ENCODE data around the gene C12orf60.

C12orf60 gene

DNA sequence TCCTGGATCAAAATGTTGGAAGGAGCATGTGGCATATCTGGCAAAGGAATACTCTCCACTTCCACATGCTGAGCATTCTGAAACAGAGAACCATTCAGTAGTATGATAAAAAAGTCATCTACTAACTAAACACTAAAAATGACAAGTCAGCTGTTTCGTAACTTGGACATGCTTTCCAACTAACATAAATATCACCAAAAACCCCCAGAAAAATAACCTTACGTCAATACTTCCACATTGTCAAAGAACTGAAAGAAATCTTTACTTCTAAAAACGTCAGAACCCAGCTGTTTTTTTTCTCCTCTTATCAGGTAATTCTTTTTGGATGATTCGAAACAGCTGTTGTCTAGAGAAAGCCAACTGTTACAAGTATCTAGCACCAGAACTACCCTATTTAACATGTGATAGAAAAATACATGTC lies 8.4 kb upstream of the C12orf60 start:
- no peaks in the 10 kb centered on the region for H3K27me3 Mint-ChIP-seq (ENCODE audit: low read depth)
- peaks cover 70% of the 10 kb centered on the region for H3K36me3 Mint-ChIP-seq (ENCODE audit: low read depth)
- H3K4me3 Mint-ChIP-seq = no peak overlapping the region
- no peaks in the 10 kb centered on the region for H3K9me3 Mint-ChIP-seq
- peaks cover 3% of the 10 kb centered on the region for H3K4me1 Mint-ChIP-seq (ENCODE audit: low read depth)
- DNase-seq (ENCODE audit: low spot score) = no peak
- H3K27ac Mint-ChIP-seq = no peak overlapping the region

DNA sequence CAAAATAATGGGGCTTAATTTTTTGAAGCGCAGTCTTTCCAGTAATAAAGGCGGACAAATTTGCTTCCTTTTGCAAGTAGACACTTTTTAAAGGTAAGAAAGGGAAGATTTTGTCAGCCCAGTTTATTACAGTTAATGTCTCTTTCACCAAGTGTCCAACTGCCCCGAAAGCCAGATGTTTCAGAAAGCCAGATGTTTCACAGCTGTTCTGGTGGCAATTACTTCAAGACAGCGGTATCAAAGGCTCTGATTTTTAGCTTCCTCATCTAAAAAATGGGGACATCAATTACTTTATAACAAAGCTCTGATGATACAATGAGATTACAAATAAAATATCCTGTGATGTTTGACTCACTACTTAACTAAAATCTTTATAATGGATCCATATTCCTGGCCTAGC lies 1.2 kb upstream of the C12orf60 start:
- H3K36me3 Mint-ChIP-seq (ENCODE audit: low read depth) = peaks cover 25% of the 10 kb centered on the region
- no peak for DNase-seq (ENCODE audit: low spot score)
- no peak overlapping the region for H3K27ac Mint-ChIP-seq
- no peaks in the 10 kb centered on the region for H3K27me3 Mint-ChIP-seq (ENCODE audit: low read depth)
- H3K9me3 Mint-ChIP-seq = no peaks in the 10 kb centered on the region
- H3K4me3 Mint-ChIP-seq = no peak overlapping the region
- peaks cover 35% of the 10 kb centered on the region for H3K4me1 Mint-ChIP-seq (ENCODE audit: low read depth)

DNA sequence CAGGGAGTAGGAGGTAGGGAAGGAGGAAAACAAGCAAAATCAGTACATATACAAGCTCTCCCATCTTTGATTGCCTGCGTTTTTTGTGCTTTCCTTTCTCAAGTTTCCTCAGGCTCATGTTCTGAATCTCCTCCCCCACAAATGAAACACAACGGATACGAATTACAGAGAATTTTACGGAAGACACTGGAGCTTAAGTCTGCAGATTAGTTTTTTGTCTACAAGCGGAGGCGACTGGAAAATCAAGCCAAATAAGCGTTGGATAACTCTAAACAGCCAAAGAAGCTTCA lies 804 bp upstream of the C12orf60 start:
- Mint-ChIP-seq H3K36me3 (ENCODE audit: low read depth) (peaks cover 21% of the 10 kb centered on the region), H3K4me3 (no peak overlapping the region), H3K4me1 (ENCODE audit: low read depth) (peaks cover 35% of the 10 kb centered on the region), H3K27ac (no peak overlapping the region), H3K9me3 (no peaks in the 10 kb centered on the region), H3K27me3 (ENCODE audit: low read depth) (no peaks in the 10 kb centered on the region)
- DNase-seq (ENCODE audit: low spot score) = no peak

DNA sequence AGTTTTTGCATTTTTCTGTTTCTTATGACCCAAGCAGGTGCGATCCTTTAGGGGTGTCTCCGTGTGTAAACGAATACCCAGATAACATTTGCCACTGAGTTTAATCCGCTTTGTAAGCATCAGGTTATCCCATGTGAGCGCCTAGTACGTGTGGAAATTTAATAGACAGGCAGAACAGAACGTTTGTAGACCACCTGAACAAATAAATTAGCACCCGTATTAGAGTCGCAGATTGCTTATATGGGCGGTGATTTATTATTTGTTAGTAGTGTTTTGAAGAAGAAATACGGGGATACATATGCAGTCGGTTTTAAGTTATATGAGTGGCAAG lies 325 bp downstream of the C12orf60 start:
- no peaks in the 10 kb centered on the region for H3K27me3 Mint-ChIP-seq (ENCODE audit: low read depth)
- DNase-seq (ENCODE audit: low spot score) = no peak
- H3K9me3 Mint-ChIP-seq = no peaks in the 10 kb centered on the region
- H3K36me3 Mint-ChIP-seq (ENCODE audit: low read depth) = peaks cover 13% of the 10 kb centered on the region
- no peak overlapping the region for H3K27ac Mint-ChIP-seq
- H3K4me1 Mint-ChIP-seq (ENCODE audit: low read depth) = peaks cover 35% of the 10 kb centered on the region
- no peak overlapping the region for H3K4me3 Mint-ChIP-seq

DNA sequence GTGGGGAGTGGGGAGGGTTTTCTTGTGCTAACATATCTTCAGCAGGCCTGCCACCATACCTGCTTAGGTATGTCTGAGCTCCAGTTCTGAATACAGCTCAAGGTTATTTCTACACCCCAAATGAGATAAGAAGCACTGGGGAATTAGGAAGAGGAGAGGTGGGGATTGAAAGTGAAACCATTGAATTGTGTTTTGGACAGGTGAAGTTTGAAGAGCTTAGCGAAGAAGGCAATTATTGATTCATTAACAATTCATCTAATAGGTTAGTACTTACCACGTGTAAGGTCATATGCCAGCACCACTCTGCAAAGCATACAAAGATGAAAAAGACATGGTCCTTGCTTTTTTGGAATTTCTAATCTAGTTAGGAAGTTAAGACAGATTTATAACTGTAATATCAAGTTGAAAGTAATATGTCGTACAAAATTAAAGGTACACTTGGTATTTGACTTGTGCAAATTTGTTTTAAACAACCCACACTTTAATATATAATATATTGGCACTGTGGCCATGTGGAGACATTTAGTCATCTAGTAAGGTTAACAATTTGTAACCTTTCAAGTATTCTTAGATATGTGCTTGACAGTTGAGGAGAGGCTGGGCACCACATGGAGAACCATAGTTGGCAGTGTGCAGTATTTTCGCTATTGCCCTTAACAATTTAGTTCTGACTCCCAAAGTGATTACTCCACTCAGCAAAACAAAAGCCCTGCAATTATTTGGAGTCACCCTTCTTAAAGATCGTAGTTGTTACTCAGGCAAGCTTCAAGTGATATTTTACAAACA lies 6.9 kb downstream of the C12orf60 start:
- Mint-ChIP-seq H3K4me1 (ENCODE audit: low read depth) (peaks cover 13% of the 10 kb centered on the region), H3K9me3 (no peaks in the 10 kb centered on the region), H3K36me3 (ENCODE audit: low read depth) (no peaks in the 10 kb centered on the region), H3K27me3 (ENCODE audit: low read depth) (peaks cover 4% of the 10 kb centered on the region), H3K27ac (no peak overlapping the region), H3K4me3 (no peak overlapping the region)
- DNase-seq (ENCODE audit: low spot score) = no peak

DNA sequence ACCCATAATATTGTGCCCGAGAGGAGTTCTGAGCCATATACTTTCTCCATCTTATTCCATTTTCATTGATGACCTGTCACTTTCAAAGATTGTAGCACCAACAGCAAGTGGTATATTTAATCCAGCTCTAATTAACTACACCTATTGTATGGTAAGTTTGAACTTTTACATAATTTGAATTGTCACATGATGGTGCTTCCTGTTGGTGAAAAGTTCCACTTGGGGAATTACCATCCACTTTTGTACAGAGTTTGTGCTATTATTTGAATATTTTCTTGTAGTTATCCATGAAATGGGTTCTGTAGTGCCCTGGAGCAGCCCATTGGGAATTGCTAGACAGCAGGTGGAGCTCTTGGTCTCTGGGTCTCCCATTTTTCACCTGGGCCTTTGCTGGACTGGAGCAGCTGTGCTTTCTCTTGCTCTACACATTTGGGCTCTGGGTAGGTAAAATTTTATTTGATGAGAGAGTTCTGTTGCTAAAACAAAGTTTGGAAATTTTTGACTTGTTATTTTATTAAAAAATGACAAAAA lies 7.5 kb downstream of the C12orf60 start:
- H3K4me3 Mint-ChIP-seq = no peak overlapping the region
- H3K9me3 Mint-ChIP-seq = no peaks in the 10 kb centered on the region
- no peaks in the 10 kb centered on the region for H3K36me3 Mint-ChIP-seq (ENCODE audit: low read depth)
- peaks cover 4% of the 10 kb centered on the region for H3K27me3 Mint-ChIP-seq (ENCODE audit: low read depth)
- no peak for DNase-seq (ENCODE audit: low spot score)
- no peak overlapping the region for H3K27ac Mint-ChIP-seq
- peaks cover 9% of the 10 kb centered on the region for H3K4me1 Mint-ChIP-seq (ENCODE audit: low read depth)

DNA sequence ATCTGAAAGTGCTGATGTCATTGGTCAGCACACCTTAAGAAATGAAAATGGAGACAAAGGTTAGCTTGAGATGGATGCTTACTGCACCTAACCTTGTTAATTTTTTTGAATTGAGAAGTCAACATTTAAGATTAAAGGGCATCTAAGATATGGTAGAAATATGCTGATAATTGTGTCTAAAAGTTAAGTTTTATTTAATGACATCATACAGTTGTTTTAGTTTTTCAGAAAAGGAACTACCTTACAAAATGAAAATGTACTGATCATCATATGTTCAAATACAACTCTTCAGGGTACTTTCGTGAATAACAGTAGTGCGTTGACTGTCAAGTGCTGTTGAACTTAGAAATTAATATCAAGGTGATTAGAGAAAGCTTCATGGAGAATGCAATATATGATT lies 8.0 kb downstream of the C12orf60 start:
- Mint-ChIP-seq H3K27me3 (ENCODE audit: low read depth) (peaks cover 4% of the 10 kb centered on the region), H3K36me3 (ENCODE audit: low read depth) (no peaks in the 10 kb centered on the region), H3K4me1 (ENCODE audit: low read depth) (peaks cover 9% of the 10 kb centered on the region), H3K27ac (no peak overlapping the region), H3K9me3 (no peaks in the 10 kb centered on the region), H3K4me3 (no peak overlapping the region)
- DNase-seq (ENCODE audit: low spot score) = no peak

DNA sequence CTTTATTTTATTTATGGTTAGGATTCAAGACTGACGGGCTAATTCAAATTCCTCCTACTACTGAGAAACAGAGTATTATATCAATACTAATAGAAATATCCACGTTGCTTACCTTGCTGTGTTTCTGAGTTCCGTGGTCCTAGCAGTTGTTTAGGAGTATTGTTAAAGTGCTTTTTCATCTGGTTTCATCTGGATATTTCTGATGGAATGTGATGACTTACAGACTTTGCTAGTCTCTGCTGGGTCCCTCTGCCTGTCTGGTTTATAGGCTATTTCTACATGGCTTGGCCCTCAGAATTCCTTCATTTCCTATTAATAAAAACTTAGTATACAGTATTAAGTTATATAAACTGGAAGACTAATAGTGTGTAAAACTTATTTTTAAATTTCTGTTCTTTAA lies 10.5 kb downstream of the C12orf60 start, which contains the start of gene SMCO3:
Gene SMCO3, minus strand, starts transcription at position 169 of the 400 bp plus-strand sequence. CDS start 7,502 bp downstream, outside the sequence.
- Mint-ChIP-seq H3K4me3 (no peak within 1 kb of the TSS), H3K36me3 (ENCODE audit: low read depth) (no peaks in the 10 kb centered on the region), H3K4me1 (ENCODE audit: low read depth) (peaks cover 20% of the 10 kb centered on the region), H3K27me3 (ENCODE audit: low read depth) (peaks cover 7% of the 10 kb centered on the region), H3K9me3 (no peaks in the 10 kb centered on the region), H3K27ac (no peak within 1 kb of the TSS)
- no peak for DNase-seq (ENCODE audit: low spot score)

DNA sequence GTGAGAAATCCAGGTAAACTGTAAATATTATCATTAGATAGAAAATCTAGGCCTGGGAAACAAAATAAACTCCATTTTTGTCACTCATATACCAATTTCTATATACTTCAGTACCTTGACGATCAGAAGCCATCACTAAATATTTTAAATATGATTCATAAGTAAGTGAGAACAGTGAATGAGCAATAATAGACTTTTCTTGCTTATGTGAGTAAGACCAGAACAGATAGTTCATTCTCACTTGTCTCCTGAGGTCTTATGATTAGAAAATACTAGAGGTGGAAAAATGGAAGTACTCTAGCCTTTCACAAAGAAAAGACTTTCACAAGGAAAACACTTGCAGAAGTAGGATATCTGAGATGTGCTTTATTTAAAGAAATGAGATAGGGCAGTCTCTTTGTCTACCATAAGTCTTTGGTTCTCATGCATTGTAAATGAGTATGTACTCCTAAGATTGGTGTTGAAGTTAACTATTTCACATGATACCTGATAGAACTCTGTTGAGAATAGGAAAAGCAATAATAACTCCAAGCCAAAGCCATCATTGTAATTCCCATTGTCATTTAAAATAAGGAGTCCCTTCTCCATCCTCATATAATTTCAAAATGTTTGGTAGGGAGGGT lies 20.7 kb downstream of the C12orf60 start:
- Mint-ChIP-seq H3K9me3 (no peaks in the 10 kb centered on the region), H3K27me3 (ENCODE audit: low read depth) (peaks cover 6% of the 10 kb centered on the region), H3K27ac (no peak overlapping the region), H3K4me3 (no peak overlapping the region), H3K4me1 (ENCODE audit: low read depth) (peaks cover 4% of the 10 kb centered on the region), H3K36me3 (ENCODE audit: low read depth) (no peaks in the 10 kb centered on the region)
- no peak for DNase-seq (ENCODE audit: low spot score)

DNA sequence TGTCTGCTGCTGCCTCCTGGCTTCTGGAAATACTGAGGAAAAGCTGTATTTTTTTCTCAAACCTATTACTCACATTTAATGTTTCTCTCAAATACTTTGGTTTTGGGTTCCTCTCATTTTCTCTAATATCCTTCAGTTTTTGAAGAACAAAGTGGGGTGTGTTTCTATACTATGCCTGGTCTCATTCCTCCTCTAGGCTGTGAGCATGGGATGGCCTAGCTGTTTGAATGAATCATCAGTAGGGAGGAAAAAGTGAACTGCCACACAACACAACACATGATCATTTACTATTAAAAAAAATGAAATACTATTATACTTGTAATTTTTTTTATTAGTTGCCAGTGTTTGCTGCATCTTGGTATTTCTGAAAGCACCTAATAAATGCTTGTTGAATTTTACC lies 21.8 kb downstream of the C12orf60 start:
- no peak for DNase-seq (ENCODE audit: low spot score)
- peaks cover 4% of the 10 kb centered on the region for H3K4me1 Mint-ChIP-seq (ENCODE audit: low read depth)
- H3K4me3 Mint-ChIP-seq = no peak overlapping the region
- H3K9me3 Mint-ChIP-seq = no peaks in the 10 kb centered on the region
- H3K27ac Mint-ChIP-seq = no peak overlapping the region
- H3K27me3 Mint-ChIP-seq (ENCODE audit: low read depth) = peaks cover 3% of the 10 kb centered on the region
- H3K36me3 Mint-ChIP-seq (ENCODE audit: low read depth) = no peaks in the 10 kb centered on the region

DNA sequence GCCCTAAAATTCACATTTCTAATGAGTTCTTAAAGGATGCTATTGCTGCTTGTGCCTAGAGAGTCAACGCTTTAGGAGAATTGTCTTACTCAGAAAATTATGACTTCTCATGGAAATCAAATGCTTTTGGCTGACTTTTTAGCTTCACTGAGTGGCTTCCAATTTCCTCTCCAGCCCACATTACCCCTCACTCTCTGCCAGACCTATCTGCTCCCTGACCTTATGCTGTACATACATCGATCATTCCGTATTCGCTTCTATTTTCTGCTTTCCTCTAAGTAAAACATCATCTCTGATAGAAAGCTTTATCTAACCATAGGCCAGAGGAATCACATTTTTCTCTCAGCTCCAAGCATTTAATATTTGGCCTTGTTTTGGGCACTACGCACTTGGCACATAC lies 23.0 kb downstream of the C12orf60 start:
- no peaks in the 10 kb centered on the region for H3K9me3 Mint-ChIP-seq
- H3K4me3 Mint-ChIP-seq = no peak overlapping the region
- H3K27me3 Mint-ChIP-seq (ENCODE audit: low read depth) = peaks cover 6% of the 10 kb centered on the region
- peaks cover 4% of the 10 kb centered on the region for H3K4me1 Mint-ChIP-seq (ENCODE audit: low read depth)
- H3K36me3 Mint-ChIP-seq (ENCODE audit: low read depth) = no peaks in the 10 kb centered on the region
- no peak for DNase-seq (ENCODE audit: low spot score)
- H3K27ac Mint-ChIP-seq = no peak overlapping the region

DNA sequence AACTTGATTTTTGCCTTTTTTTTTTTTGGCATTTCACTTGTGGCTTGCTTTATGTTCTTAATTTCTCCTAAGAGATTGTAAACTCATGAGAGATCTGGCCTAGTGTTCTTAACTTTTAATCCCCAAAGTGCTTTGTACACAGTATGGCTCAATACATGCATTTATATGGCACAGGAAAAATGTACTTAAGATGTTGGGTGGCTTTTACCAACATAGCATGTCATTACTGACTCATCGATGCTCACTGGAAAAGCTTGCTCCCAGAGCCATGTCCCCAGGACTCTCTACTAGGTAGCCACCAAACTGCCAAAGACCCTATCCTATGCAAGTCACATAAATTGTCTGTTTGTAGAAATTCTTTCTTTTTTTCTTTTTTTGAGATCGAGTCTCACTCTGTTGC lies 23.6 kb downstream of the C12orf60 start:
- no peak for DNase-seq (ENCODE audit: low spot score)
- no peaks in the 10 kb centered on the region for H3K36me3 Mint-ChIP-seq (ENCODE audit: low read depth)
- no peak overlapping the region for H3K4me3 Mint-ChIP-seq
- H3K4me1 Mint-ChIP-seq (ENCODE audit: low read depth) = peaks cover 4% of the 10 kb centered on the region
- no peaks in the 10 kb centered on the region for H3K9me3 Mint-ChIP-seq
- H3K27me3 Mint-ChIP-seq (ENCODE audit: low read depth) = peaks cover 10% of the 10 kb centered on the region
- no peak overlapping the region for H3K27ac Mint-ChIP-seq

DNA sequence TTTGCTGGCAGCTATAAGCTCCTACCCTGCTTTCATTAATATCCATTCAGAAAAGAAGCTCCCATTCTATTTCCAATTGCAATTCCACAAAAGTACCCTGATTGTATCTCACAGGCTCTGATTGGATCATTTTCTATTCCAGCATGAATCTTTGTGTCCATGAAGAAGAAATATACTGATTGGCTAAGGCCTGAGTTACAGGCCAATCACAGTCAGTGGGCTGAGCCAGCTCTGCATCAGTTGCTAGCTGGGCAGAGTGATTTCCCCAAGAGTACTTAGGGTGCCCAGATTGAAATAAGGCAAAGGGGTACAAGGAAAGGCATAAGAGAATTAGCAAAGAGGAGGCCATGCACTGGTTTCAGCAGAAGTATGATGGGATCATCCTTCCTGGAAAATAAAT lies 25.4 kb downstream of the C12orf60 start:
- Mint-ChIP-seq H3K4me3 (no peak overlapping the region), H3K27ac (no peak overlapping the region)
- no peak for DNase-seq (ENCODE audit: low spot score)

DNA sequence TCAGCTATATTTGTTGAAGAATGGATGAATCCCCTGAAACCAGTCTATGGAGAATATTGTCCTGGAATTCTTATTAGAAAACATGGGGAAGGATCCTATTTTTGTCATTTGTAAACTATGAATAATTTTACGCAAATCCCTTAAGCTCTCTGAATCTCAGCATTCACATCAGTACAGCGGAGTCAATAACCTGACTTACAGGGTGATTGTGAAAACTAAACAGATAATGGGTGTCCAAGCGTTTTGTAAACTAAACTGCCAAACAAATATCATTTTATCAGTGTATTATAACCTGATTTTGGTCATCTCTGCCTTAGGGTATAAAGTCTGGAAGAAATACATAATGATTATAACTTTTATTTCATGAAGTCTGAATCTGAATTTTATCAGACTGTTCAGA lies 29.9 kb downstream of the C12orf60 start:
- no peak for DNase-seq (ENCODE audit: low spot score)
- Mint-ChIP-seq H3K4me1 (ENCODE audit: low read depth) (no peaks in the 10 kb centered on the region), H3K4me3 (no peak overlapping the region), H3K9me3 (no peaks in the 10 kb centered on the region), H3K27me3 (ENCODE audit: low read depth) (peaks cover 16% of the 10 kb centered on the region), H3K36me3 (ENCODE audit: low read depth) (no peaks in the 10 kb centered on the region), H3K27ac (no peak overlapping the region)

More for the DNA sequence above, 25.4 kb downstream of the C12orf60 start:
- Mint-ChIP-seq H3K27me3 (ENCODE audit: low read depth) (peaks cover 14% of the 10 kb centered on the region), H3K36me3 (ENCODE audit: low read depth) (no peaks in the 10 kb centered on the region), H3K9me3 (no peaks in the 10 kb centered on the region), H3K4me1 (ENCODE audit: low read depth) (no peaks in the 10 kb centered on the region)

All from T-helper 2 cell treated with Interferon-gamma antibody and Interleukin-4, amounts not matched to agents 5 μg/mL and 100 μg/mL, for 36 hours (primary cell).